OCI-LY1 (cell line): Measurements from ENCODE around the gene PTPRM.
"Not testable (repeated sequence)": the region's sequence is repeated elsewhere in the genome, so short reads cannot be mapped to it uniquely, and the experiment has no call there.

Source experiments
- EZH2 ChIP-seq: fragments of 200-600 bp; sonication (generic), shearing (Covaris generic); IDR thresholded peaks from 2 replicates; pipeline ENCODE4 v1.8.0; 2017; ENCODE audit warnings: borderline replicate concordance, mixed run types, mild to moderate bottlenecking, antibody characterized with exemption, low read length, moderate library complexity, mixed read lengths
- TF ChIP-seq, protein P1 (sequence below): fragments of 200-600 bp; sonication (generic), shearing (Covaris generic); IDR thresholded peaks from 2 replicates; pipeline ENCODE4 v1.5.1; 2017; ENCODE audit warnings: mild to moderate bottlenecking, antibody characterized with exemption, low read length, moderate library complexity, mixed read lengths

DNA sequence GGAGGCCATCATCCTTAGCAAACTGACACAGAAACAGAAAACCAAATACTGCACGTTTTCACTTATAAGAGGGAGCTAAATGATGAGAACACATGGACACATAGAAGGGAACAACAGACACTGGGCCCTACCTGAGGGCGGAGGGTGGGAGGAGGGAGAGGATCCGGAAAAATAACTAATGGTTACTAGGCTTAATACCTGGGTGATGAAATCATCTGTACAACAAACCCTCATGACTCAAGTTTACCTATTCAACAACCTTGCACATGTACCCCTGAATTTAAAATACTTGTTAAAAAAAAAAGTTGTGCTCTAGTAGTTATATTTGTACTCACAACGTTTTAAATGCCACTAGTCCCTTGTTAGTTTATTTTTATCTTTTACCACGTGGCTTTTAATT lies 879.8 kb downstream of the PTPRM start:
- TF ChIP-seq, protein P1, sequence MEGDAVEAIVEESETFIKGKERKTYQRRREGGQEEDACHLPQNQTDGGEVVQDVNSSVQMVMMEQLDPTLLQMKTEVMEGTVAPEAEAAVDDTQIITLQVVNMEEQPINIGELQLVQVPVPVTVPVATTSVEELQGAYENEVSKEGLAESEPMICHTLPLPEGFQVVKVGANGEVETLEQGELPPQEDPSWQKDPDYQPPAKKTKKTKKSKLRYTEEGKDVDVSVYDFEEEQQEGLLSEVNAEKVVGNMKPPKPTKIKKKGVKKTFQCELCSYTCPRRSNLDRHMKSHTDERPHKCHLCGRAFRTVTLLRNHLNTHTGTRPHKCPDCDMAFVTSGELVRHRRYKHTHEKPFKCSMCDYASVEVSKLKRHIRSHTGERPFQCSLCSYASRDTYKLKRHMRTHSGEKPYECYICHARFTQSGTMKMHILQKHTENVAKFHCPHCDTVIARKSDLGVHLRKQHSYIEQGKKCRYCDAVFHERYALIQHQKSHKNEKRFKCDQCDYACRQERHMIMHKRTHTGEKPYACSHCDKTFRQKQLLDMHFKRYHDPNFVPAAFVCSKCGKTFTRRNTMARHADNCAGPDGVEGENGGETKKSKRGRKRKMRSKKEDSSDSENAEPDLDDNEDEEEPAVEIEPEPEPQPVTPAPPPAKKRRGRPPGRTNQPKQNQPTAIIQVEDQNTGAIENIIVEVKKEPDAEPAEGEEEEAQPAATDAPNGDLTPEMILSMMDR: not testable (repeated sequence)
- TF ChIP-seq EZH2: not testable (repeated sequence)
